NCI-H69 (cell line): ENCODE results near the gene NPR3.
"Not testable (repeated sequence)": the region's sequence is repeated elsewhere in the genome, so short reads cannot be mapped to it uniquely, and the experiment has no call there.

Experiments
- DNase-seq: peaks from one replicate; lab custom pipeline; 2025; lab: John Stamatoyannopoulos, UW

NPR3 gene

DNA sequence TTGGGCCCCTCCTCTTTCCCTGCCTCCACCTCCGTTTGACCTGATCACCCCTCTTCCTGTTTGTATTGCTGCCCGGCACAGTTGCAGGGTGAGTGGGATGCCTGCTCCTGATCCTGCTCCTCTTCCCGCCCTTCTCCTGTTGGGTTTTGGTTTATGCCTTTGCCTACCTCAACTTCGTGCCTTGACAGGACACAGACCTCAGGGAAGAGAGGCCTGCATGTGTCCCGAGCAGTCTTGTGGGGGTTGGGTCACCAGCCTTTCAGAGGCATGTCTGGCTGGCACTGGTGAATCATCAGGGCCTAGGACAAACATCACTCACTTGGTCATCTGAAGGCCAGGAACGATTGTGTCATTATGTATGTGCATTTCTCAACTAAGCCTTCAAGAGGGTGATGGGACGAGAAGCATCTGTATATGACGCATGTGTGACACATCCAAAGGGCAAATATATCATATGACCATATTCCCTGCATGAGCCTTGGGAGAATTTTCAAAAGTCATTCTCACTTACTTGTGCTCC is 56.9 kb downstream of the NPR3 start:
- no peak for DNase-seq

DNA sequence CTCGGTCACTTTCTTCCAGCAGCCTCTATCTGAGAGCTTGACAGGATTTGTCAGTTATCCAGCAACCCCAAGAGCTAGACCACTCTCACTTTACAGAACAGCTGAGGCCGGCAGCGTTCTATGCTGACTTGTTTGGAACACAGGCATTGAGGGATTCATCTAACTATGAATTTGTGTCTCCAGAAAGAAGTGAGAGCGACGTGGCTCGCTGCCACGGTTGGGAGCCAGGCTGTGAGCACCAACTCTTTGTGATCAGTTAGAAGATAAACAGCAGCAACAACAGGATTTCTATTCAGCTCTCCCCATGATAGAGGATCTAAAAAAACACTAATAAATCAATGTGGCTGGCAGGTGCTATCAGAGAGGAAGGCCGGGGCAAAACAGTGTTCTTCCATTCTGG is 58.6 kb downstream of the NPR3 start:
- no peak for DNase-seq

DNA sequence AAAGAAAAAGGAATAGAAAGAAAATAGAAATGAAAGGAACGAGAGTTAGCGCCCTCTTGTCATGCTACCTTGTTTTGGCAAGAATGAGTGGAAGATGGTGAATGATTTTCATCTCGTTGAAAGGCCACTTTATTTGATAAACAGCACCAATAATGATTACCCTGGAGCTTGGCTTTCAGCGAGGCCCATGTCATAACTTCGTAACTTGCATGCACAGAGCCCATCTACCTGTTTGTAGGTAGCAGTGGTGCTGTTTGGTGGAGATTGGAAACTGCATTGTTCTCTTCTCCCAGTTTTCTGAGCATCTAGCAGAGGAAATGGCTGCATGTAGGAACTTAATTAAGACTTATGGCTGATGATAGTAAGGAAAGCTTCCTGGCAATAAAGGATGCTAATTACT is 59.3 kb downstream of the NPR3 start:
- no peak for DNase-seq

DNA sequence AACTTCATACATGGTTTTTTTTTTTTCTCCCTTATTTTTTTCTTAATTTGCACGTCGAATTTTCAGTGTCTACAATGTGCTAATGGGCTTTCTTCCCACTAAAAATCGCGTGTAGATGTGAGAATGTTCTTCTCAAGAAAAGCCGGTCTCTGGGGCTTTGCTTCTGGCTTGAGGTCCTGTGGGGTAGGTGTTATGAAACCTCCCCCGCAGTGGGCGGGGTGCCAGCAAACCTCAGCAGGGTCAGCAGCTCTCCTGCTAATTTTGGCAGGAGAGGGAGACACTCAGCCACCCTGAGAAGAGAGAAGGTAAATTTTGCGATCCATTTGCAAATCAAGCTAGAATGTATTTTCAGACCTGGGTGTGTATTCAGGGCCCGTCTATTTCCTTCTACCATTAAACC is 59.9 kb downstream of the NPR3 start:
- DNase-seq = no peak

DNA sequence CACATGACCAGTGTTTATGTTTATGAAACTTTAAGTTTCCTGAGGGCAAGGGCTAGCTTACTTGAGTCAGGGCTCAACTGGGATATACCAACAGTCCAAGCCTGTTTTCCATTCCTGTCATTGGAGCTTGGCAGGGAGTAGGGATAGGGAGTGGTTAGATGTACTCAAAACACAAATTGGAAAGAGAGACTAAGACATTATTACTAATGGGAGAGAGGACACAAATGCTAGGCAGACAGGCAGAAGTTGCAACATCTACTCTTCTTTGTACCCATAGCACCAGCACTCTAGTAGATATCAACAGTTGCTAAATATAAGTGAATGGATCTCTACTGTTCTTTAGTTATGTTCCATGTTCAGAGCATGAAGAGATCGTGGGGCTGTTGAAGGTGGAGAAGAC is 62.8 kb downstream of the NPR3 start:
- DNase-seq = no peak

DNA sequence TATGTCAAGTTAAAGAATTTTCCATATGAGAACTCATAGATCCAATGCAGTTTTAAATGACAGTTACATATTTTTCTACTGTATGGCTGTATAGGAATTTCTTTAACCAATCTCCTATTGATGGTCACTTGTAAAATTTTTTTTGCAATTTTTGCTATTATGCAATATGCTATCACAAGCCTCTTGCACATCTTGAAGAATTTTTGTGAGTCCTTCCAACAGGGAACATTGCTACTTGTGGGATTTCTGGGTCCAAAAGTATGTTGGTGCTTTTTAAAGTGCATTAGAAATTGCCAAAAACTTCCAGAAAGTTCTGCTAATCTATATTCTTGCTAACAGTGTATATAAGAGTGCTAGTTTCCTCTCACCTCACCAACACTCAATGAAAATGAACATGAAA is 65.1 kb downstream of the NPR3 start:
- DNase-seq = no peak

DNA sequence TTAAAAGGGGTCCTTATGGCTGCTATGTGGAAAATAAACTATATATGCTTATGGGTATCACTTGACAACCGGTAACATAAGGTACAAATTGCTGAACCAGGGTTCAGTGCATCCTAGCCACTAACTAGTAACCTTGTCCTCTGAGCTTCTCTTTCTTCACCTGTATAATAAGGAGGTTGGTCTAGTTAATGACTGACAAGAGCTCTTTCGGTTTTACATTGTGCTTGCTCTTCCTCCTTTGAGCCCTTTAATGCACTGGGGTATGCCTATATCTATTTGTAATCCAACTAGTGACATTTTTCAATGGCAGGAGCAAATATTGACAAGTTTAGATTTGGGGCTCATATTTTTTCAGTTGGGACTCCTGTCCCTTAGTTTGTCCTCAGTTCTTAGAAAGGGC is 66.1 kb downstream of the NPR3 start:
- DNase-seq = no peak

DNA sequence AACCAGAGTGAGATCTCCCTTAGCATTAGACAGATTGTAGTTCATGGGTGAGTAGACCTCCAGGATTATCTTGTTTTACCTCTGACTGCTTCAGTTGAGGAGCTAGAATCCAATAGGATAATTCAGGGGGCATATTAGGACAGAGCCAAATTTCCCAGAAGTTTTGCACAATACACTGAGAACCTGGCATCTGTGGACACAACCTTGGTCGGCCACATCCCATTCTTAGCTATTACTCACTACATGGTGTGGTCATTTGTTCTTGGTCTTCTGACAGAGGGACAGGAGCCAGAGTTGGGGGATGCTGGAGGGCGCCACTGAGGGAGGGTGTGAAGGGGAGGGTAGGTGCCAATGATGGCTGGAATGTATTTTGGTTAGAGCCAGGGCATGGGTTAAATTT is 66.6 kb downstream of the NPR3 start:
- DNase-seq = no peak

DNA sequence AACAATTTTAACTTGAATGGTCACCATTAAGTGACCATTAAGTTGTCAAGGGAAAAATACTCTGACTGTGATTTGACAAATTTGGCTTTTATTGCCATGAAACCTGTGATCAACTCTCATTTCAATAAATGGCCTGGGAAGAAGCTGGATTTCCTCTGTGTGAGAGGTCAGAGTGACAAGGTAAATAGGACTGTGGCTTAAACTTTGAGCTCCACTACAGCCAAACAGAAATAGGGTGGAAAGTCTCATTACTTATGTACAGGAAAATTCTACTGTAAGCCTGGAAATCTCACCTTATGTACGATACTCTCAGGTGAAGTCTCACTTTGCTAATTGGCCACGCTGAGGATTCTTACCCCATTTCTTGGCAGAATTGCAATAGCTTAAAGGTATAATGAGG is 67.3 kb downstream of the NPR3 start:
- DNase-seq = no peak

DNA sequence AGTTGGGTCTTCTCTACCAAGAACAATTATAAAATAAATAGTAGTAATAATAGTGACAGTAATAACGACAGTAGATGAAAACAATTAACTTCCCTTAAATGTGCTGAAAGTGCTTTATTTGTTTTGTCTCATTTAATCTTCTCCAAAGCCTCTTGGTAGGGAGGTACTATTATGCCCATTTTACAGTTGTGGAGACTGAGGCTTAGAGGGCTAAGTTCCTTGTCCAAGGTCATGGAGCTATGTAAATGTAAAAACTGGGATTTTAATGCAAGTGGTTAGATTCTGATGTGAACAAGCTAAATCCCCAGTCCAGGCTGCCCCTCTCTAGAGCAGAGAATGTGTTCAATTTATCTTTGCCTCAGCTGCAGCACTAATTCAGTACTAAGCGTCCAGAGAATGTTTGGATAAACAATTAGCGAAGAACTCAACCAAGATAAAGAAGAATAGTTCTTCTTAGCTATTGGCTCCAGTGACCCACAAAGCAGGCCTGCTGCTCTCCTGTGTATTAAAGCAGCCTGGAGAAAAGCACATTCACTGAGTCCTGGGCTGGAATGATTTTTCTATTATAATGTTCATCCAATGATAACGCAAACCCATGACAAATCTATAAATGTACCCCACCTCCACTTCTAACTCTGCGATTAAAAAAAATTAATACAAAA is 68.8 kb downstream of the NPR3 start:
- no peak for DNase-seq

DNA sequence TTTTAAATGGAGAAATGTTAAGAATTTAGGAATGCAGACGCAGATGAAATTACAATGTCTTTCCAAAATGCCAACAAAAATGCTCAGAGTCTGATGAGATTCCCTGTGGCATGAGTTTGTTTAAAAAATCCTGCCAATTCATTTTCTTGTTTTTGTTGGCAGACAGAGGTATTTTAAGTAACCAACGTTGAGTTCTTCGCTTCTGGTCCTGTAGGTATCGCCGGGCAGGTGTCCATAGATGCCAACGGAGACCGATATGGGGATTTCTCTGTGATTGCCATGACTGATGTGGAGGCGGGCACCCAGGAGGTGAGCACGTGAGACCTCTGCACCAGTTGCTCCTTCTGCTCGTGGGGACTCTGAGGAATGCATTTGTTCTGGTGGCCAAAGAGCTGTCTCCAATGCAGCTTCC is 69.4 kb downstream of the NPR3 start:
- no peak for DNase-seq

DNA sequence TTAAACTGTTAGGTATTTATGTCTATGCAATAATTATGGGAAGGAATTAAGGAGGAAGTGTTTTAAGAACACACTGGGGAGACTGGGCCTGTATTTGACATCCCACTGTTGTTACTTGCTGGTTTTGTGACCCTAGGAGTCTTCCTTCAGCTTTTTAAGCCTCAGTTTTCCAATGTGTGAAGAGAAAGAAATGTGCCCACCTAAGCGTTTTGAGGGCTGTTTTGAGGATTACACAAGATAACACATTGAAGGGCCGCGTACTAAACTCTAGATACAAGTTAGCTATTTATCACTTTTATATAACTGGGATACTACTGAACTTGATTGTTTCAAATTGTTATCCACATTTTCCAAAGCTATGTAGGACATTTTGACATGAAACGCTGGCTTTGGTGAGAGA is 72.5 kb downstream of the NPR3 start:
- DNase-seq = no peak

DNA sequence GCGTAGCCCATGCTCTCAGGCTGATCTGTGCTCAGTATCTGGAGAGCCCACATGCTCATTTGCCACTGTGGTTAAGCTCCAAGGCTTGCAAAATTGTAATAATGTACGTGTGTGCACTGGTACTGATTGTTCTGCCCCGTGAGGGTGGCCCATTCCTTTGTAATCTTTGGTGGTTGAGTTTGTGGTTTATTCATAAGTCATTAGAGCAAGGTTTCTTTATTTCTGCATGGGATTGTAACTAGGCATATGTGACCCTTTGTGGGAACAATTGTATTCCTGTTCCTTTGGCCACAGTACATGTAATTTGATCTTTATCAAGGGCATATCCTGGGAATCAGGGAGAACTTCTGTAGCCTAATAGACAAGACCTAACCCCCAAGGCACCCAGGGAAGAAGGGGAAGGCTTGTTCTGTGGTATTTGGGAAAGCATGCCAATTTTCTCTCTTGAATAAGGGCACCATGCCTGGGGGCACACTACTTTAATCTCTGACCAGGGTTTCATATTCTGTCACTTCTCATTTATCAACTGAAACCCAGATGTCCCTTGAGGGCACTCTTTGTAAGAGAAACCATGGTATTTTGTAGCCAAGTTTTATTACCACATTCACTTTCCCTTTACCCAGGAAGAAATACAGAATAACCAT is 74.6 kb downstream of the NPR3 start:
- no peak for DNase-seq

DNA sequence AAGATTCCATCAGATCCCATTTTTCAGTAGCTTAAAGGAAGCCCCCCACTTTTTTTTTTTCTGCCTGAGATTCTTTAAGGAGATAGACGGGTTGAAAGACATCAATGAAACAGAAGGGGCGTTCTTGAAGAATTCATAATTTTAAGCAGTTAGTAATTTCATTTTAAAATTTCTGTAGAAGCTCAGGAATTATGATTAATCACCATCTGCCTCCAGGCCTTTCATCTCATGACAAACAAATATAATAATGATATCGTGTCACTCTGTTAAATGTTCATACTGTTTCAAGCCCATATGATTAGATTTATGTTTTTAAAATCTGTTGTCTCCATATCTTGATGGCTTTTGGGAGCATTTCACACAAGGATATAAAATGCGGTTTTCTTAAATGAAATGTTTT is 75.2 kb downstream of the NPR3 start:
- DNase-seq = no peak

DNA sequence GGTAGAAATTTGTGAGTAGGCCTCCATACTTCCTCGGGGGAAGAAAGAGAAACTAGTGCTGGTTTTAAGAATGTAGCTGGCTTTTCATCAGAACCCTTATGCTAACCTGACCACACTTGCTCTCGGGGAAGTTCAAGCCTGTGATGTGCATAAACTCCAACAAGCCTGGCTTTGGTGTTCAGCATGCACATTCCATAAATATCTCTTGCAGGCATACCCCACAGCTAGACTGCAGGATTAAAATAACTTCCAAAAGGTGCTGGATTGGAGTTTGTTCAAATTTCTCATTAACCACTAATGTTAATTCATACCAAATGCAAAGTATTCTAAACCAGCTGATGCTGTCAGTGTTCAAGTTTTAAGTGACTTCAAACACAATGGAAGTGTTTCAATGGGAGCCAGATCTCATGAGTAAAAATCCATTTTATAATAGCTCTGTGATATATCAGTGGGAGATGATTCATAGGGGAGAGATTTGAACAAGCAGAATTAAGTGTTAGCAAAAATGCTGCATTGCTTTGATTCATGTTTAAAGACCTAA is 79.4 kb downstream of the NPR3 start:
- no peak for DNase-seq

DNA sequence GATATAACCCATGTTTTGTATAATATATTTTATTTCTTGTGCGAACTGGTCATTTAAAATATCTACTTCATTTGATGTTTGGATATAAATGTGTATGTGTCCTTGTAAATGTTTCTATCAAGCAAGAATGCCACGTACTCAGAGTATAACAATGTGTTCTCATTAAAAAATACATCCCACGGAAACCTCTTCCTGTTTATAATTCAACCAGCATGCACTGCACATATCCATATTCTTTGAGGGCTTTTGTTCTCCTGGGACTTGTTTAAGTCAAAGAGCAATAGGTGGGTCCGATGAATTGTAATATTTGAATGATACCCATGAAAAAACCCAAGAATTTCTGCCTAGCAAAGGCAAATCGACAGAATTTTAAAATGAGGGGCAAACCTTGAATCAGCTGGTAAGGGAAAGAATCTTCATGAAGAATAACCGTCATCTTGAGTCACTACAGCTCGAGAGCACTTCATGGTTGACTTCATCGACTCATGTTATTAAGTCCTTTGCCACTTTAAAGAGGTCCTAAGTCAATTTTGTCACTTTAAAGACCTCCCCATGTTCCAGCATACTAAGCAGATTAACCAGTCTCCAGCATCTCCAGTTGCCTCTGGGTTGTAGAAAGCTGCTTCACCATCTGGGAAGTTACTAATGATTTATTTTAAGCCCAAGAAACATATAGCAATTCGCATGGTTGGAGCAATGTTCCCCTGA is 80.6 kb downstream of the NPR3 start:
- DNase-seq = no peak

DNA sequence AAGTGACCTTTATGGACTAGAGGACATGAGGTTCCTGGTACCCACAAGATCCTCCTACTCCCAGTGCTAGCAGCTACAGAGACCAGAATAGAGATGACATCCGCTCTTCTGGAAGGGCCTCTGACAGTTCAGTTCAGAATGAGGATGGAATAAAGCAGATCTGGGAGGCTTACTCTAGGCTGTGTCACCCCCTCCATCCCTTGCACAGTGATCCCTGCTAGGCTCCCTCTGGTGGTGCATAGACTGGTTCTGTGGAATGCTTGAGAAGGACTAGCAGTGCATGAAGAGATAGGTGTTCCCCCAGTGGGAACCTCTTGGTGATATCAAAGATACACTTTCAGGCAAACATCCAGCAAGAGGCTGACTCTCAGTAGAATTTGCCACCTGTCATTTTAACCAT is 83.0 kb downstream of the NPR3 start:
- DNase-seq = no peak

DNA sequence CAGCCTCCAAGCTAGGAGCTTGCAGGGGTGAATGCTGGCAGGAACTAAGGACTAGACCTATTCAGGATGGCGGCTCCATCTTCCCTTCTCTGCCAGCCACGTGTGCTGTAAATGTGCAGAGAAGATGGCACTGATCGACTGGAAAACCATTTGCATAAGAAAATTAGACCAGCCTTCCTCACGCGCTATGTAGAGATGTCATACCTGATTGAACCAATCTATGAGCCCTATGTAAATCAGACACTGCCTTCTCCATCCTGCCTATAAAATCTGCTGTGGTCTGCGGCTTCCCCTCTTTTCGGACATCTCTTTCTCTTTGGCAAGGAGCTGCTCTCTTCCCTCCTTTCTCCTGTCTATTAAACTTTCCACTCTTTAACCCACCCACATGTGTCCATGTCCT is 91.6 kb downstream of the NPR3 start:
- DNase-seq = no peak

DNA sequence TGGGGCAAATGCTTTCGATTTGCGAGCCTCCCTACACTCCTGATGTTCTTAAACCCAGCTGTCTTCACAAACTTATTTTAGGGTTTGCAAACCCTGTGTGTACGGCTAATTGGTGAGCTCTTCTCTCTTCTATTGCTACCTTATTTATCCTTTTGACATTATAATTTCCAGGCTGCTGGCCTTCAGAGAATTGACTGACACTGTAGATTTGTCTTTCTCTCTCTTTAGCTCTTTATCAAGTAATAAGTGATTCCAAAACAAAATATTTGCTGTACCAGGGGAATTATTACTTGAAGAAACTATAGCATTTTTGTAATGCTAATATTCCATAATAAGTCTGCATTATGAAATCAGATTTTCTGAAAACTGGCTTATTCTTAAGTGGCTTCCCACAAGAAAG is 92.5 kb downstream of the NPR3 start:
- DNase-seq = no peak

DNA sequence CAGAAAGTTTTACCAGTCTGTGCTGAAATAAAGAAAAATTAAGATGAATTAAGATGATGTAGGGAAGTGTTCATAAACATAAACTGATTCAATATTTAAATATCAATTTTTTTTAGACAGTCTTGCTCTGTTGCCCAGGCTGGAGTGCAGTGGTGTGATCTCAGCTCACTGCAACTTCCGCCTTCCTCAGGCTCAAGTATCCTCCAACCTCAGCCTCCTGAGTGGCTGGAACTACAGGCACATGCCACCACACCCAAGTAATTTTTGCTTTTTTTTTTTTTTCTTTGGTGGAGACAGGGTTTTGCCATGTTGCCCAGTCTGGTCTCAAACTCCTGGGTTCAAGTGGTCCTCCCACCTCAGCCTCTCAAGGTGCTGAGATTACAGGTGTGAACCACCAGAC is 94.3 kb downstream of the NPR3 start:
- not testable (repeated sequence) for DNase-seq

DNA sequence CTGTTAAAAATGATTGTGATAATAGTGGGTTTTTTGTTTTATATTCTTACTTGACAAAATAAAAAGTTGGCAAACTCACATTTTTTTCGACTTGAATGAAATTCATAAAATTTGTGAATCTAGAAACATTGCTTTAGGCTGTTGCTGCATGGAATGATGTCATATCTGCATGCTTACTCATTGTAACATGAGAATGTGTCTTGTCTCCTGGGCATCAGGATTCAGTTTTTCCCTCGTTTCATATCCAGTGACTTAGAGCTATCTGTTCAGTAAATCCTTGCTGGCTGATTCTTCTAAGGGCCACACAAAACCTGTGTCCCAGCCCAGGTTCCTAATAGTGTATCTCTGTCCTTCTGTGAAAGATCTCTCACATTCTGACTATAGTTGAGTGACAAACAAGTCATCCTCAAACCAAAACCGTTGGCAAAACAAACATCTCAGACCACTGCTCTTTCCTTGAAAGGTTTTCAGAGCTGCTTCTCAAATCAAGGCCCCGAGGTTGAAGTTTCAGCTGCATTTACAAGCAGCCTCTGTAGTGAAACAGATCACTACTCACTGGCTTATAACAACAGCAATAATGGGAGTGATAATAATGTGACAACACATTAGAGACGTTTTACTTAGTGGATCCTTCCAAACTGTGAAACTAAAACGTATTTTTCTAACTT is 95.0 kb downstream of the NPR3 start:
- no peak for DNase-seq

DNA sequence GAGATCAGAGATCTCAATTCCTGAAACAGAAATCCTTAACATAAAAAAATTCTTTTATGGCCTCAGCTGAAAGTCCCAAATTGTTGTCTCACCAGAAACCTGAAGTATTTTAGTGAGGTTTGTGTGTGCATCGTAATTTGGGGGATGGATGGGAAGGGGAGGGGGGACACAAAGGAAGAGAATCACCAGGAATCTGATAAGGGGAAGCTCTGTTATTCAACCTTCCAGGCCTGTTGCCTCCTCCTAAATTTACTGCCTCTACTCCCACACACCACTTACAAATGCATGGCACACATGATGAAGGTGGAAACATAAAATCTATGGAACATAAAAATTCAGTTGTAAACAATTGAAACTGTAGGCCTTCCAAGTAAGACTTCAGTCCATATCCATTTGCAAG is 97.7 kb downstream of the NPR3 start:
- DNase-seq = no peak

DNA sequence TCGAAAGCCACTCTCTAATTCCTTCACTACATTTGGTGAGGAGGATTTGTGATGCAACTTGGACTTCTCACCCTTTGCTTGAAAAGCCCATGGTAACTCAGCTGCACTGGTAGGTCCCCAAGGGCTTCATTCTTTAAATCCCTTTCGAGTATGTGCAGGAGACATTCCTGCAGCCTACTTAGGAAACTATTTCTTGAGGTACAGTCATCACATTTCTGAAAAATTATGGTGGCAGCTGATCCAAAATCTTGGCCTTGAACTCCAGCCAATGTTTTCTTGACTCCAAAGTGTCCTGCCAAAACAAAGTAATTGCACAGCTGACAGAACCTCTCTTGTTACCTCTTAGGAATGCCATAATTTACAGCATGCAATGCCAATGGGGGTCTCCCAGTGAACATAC is 99.7 kb downstream of the NPR3 start:
- DNase-seq = no peak
